ENCODE data around the gene MMAA.
"Not testable (repeated sequence)": the region's sequence is repeated elsewhere in the genome, so short reads cannot be mapped to it uniquely, and the experiment has no call there.

- TF ChIP-seq CTCF (IDR thresholded peaks at IDR 0.05; ENCODE audit: poor library complexity, severe bottlenecking); EZH2 (IDR thresholded peaks at IDR 0.05; ENCODE audit: borderline replicate concordance, insufficient read depth, low read length, poor library complexity, severe bottlenecking); POLR2AphosphoS5 (IDR thresholded peaks at IDR 0.05); REST (IDR thresholded peaks at IDR 0.05; ENCODE audit: borderline replicate concordance); RAD21 (conservative IDR thresholded peaks at IDR 0.05): not testable (repeated sequence)
Observed at GRCh38 chr4:145691416-145691815, 72.2 kb downstream of the MMAA start.

Data from neural cell (in vitro differentiated cells).